Type B pancreatic cell (in vitro differentiated cells): ENCODE measurements around the gene COMMD3. TPM values are rescaled to one million over a fixed set of nuclear protein-coding genes. Genes with fewer than 3 reads are reported as not detected.
"Not testable (repeated sequence)": the region's sequence is repeated elsewhere in the genome, so short reads cannot be mapped to it uniquely, and the experiment has no call there.

Experiments used
- DNase-seq: peaks from one replicate; pipeline ENCODE4 v3.0.0; 2021; ENCODE audit warnings: mixed read lengths; ENCODE audit not compliant: unreplicated experiment; ENCODE audit errors: extremely low spot score
- H3K27ac Mint-ChIP-seq: 2 replicates; pipeline ENCODE4 v1.8.0; 2021; ENCODE audit warnings: mild to moderate bottlenecking, mixed read lengths
- H3K27me3 Mint-ChIP-seq: 2 replicates; pipeline ENCODE4 v1.8.0; 2021; ENCODE audit warnings: mixed read lengths
- H3K36me3 Mint-ChIP-seq: 2 replicates; pipeline ENCODE4 v1.8.0; 2021; ENCODE audit warnings: mixed read lengths
- H3K4me1 Mint-ChIP-seq: one replicate; pipeline ENCODE4 v1.8.0; 2021; ENCODE audit warnings: mixed read lengths; ENCODE audit not compliant: unreplicated experiment
- H3K4me3 Mint-ChIP-seq: 2 replicates; pipeline ENCODE4 v1.8.0; 2021; ENCODE audit warnings: mild to moderate bottlenecking, mixed read lengths
- H3K9me3 Mint-ChIP-seq: 2 replicates; pipeline ENCODE4 v1.8.0; 2021; ENCODE audit warnings: mixed read lengths
- CTCF ChIP-seq: fragments of 200-600 bp; sonication (generic); conservative IDR thresholded peaks from 2 replicates; pipeline ENCODE4 v1.5.0; 2021; ENCODE audit warnings: antibody characterized with exemption, mild to moderate bottlenecking
- total RNA-seq: library from RNA; stranded (reverse); gene quantifications from 2 replicates; pipeline ENCODE4 v1.2.1, GENCODE V29; 2021; ENCODE audit warnings: low replicate concordance

COMMD3 gene
- total RNA-seq, 1 donor from 2014 or later: 42.5 TPM

- TF ChIP-seq CTCF: no peak
- H3K4me1 Mint-ChIP-seq: no peaks in the 10 kb centered on the region
- H3K27ac Mint-ChIP-seq: peak within 1 kb of the TSS; percentile 69
- peaks cover 5% of the 10 kb centered on the region for H3K9me3 Mint-ChIP-seq
- H3K4me3 Mint-ChIP-seq: peak within 1 kb of the TSS; percentile 80
- peak; percentile 76 for DNase-seq
- H3K27me3 Mint-ChIP-seq: peaks cover 82% of the 10 kb centered on the region
- H3K36me3 Mint-ChIP-seq: peaks cover 8% of the 10 kb centered on the region
These were observed 29.3 kb downstream of the COMMD3 start, which contains the start of gene SPAG6 for GRCh38 chr10:22345301-22346095. SPAG6 (plus strand) TSS chr10:22345496; CDS start chr10:22345612, 116 bp downstream.

GRCh38 chr10:22346096-22346661 is 30.0 kb downstream of the COMMD3 start:
- TF ChIP-seq CTCF: no peak
- DNase-seq: no peak
- H3K27ac Mint-ChIP-seq: peak overlapping the region; percentile 69
- H3K4me1 Mint-ChIP-seq: no peaks in the 10 kb centered on the region
- H3K36me3 Mint-ChIP-seq: peaks cover 8% of the 10 kb centered on the region
- peaks cover 83% of the 10 kb centered on the region for H3K27me3 Mint-ChIP-seq
- H3K4me3 Mint-ChIP-seq: peak overlapping the region; percentile 73
- H3K9me3 Mint-ChIP-seq: peaks cover 5% of the 10 kb centered on the region

GRCh38 chr10:22349755-22350154 is 33.6 kb downstream of the COMMD3 start:
- DNase-seq: no peak
- Mint-ChIP-seq H3K4me3 (no peak overlapping the region), H3K27ac (no peak overlapping the region), H3K27me3 (peaks cover 54% of the 10 kb centered on the region), H3K36me3 (peaks cover 4% of the 10 kb centered on the region), H3K4me1 (no peaks in the 10 kb centered on the region), H3K9me3 (peaks cover 5% of the 10 kb centered on the region)
- TF ChIP-seq CTCF: no peak

DNA sequence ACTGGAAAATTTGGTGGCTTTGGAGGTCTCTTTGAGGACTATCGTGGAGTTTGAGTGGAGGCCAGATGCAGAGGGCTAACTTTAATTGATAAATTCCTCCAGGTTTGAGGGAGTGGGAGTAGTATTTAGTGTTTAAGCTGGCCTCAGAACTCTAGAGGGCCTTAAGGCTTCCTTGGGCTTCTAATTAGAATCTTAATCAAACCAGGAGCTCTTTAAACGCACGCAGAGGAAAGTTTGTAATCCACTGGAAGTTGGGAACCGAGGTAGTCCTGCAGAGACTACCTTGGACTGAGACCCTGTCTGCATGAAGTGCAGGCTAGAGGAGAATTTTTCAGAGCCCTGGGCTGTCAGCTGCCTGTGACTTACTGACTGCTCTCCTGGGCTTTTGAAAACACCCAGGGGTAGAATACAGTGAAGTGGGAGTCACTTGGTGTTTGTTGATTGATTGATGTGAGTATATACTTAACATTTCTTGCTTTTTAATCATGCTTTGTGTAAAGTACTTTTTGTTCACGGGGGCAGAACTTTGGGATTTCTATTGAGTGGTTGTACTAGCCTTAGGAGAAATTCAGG is 35.0 kb downstream of the COMMD3 start:
- peaks cover 4% of the 10 kb centered on the region for H3K9me3 Mint-ChIP-seq
- H3K27me3 Mint-ChIP-seq: peaks cover 41% of the 10 kb centered on the region
- H3K36me3 Mint-ChIP-seq: peaks cover 4% of the 10 kb centered on the region
- TF ChIP-seq CTCF: no peak
- DNase-seq: no peak
- H3K27ac Mint-ChIP-seq: no peak overlapping the region
- H3K4me1 Mint-ChIP-seq: no peaks in the 10 kb centered on the region
- no peak overlapping the region for H3K4me3 Mint-ChIP-seq

DNA sequence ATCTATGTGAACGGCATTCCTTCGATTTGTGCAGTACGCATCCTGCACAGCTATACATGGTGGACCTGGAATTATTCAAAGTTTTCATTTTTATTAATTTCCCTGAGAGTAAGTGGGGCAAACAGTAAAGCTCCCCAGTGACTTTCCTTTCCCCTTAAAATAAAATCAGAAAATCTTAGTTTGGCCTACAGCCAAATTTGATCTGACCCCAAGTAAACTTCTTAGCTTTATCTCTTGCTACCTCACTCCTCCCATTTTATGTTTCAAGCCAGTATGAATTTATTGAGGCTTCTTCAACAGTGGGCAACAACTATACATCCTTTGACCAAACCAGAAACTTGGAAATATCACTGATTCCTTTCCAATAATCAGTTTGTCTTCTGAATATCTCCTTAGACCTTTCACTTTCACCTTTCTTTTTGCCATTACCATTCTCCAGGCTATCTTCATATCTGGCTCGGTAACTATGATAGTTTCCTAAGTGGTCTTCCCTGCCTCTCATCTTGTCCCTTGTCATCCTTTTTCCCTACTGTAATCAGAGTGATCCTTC is 40.2 kb downstream of the COMMD3 start:
- no peak overlapping the region for H3K27ac Mint-ChIP-seq
- H3K4me1 Mint-ChIP-seq: no peaks in the 10 kb centered on the region
- DNase-seq: no peak
- H3K9me3 Mint-ChIP-seq: no peaks in the 10 kb centered on the region
- peaks cover 7% of the 10 kb centered on the region for H3K27me3 Mint-ChIP-seq
- H3K36me3 Mint-ChIP-seq: no peaks in the 10 kb centered on the region
- H3K4me3 Mint-ChIP-seq: no peak overlapping the region
- TF ChIP-seq CTCF: no peak

DNA sequence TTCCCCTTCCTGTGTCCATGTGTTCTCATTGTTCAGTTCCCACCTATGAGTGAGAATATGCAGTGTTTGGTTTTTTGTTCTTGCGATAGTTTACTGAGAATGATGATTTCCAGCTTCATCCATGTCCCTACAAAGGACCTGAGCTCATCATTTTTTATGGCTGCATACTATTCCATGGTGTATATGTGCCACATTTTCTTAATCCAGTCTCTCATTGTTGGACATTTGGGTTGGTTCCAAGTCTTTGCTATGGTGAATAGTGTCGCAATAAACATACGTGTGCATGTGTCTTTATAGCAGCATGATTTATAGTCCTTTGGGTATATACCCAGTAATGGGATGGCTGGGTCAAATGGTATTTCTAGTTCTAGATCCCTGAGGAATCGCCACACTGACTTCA is 41.6 kb downstream of the COMMD3 start:
- not testable (repeated sequence) for H3K4me3 Mint-ChIP-seq, H3K9me3 Mint-ChIP-seq, H3K4me1 Mint-ChIP-seq

More for the DNA sequence above, 41.6 kb downstream of the COMMD3 start:
- not testable (repeated sequence) for H3K27ac Mint-ChIP-seq, H3K36me3 Mint-ChIP-seq, H3K27me3 Mint-ChIP-seq, DNase-seq
